Right hindlimb (tissue), 1 donor: ENCODE results near the gene KEAP1.
"Not testable (repeated sequence)": the region's sequence is repeated elsewhere in the genome, so short reads cannot be mapped to it uniquely, and the experiment has no call there.

ENCODE experiments used
- DNase-seq: peaks from one replicate; pipeline ENCODE4 v3.0.0-alpha.2; 2018

KEAP1 gene

GRCh38 chr19:10491472-10492047 lies 11.6 kb downstream of the KEAP1 start:
- no peak for DNase-seq

- no peak for DNase-seq
Measured at GRCh38 chr19:10486551-10486950, 16.6 kb downstream of the KEAP1 start.

GRCh38 chr19:10478903-10479384 lies 24.2 kb downstream of the KEAP1 start:
- peak; percentile 92 for DNase-seq

GRCh38 chr19:10478476-10478875 lies 24.7 kb downstream of the KEAP1 start:
- DNase-seq: no peak

DNA sequence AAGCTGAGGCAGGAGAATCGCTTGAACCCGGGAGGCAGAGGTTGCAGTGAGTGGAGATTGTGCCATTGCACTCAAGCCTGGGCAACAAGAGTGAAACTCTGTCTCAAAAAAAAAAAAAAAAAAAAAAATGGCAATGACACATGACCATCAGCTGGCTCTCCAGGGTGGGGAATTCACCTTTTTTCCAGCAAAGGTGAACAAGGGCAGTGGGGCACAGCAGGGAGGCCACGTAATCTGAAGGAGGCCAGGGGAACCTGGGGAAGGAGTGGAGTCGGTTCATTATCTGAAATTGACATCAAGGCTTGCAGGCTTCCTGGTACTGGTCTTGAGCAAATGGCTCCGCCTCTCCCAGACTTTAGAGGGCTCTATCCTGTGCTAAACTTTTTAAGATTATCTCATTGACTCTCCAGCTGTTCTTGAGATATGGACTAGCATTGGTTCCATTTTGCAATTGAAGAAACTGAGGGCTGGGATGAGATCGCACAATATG lies 28.1 kb downstream of the KEAP1 start:
- DNase-seq: no peak

DNA sequence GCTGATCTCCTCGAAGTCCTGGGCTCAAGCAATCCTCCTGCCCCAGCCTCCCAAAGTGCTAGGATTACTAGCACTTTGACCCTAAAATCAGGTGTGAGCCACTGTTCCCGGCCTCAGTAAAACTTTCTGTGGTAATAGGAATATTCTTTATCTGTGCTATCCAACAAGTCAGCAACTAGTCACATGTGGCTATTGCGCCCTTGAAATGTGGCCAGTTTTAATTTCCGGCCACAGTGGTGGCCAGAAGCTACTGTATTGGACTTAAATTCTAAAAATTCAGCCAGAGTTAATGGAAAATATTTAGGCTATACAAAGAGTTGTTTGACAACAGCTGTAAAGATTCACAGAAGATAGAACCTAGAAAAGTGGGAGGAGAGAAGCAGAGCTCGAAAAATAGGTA lies 30.0 kb downstream of the KEAP1 start:
- no peak for DNase-seq

- no peak for DNase-seq
Measured at GRCh38 chr19:10471909-10472308, 31.2 kb downstream of the KEAP1 start.

GRCh38 chr19:10468133-10468532 lies 35.0 kb downstream of the KEAP1 start:
- no peak for DNase-seq

GRCh38 chr19:10467104-10467706 lies 36.0 kb downstream of the KEAP1 start:
- DNase-seq: no peak

- no peak for DNase-seq
Measured at GRCh38 chr19:10464456-10464855, 38.7 kb downstream of the KEAP1 start.

- DNase-seq: no peak
Measured at GRCh38 chr19:10462557-10462956, 40.6 kb downstream of the KEAP1 start.

GRCh38 chr19:10462042-10462441 lies 41.1 kb downstream of the KEAP1 start:
- not testable (repeated sequence) for DNase-seq

DNA sequence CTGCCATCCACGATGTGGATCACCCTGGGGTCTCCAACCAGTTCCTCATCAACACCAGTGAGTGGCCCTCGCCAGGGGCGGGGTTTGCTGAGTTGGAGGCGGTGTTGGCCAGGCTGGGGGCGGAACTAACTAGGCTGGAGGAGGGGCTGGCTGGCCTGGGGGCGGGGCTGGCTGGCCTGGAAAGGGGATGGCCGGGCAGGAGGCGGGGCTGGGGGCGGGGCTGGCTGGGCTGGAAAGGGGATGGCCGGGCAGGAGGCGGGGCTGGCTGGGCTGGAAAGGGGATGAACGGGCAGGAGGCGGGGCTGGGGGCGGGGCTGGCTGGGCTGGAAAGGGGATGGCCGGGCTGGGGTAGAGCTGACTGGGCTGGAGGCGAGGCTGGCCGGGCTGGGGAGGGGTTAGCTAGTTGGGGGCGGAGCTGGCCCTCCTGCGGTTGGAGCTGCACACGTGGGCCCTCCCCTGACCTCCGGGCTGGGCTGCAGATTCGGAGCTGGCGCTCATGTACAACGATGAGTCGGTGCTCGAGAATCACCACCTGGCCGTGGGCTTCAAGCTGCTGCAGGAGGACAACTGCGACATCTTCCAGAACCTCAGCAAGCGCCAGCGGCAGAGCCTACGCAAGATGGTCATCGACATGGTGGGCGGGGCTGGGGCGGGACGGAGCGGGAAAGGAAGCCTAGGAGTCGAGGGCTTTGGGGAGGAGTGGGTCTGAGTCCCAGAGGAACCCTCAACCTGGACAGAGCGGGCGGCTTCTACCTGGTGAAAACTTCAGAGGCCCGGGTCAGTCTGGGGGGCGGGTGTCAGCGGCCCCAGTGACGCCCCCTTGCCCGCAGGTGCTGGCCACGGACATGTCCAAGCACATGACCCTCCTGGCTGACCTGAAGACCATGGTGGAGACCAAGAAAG lies 41.9 kb downstream of the KEAP1 start:
- peak; percentile 97 for DNase-seq

DNA sequence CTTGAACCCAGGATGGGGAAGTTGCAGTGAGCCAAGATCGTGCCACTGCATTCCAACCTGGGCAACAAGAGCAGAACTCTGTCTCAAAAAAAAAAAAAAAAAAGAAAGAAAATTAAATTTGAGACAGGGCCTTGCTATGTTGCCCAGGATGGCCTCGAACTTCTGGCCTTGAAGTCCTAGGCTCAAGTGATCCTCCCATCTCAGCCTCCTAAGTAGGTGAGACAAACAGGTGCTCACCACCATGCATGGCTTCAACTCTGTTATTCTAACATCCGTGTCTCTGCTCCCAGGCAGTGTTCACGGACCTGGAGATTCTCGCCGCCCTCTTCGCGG lies 42.5 kb downstream of the KEAP1 start:
- no peak for DNase-seq

- not testable (repeated sequence) for DNase-seq
Measured at GRCh38 chr19:10458733-10459132, 44.4 kb downstream of the KEAP1 start.

- no peak for DNase-seq
Measured at GRCh38 chr19:10454267-10454666, 48.9 kb downstream of the KEAP1 start.

DNA sequence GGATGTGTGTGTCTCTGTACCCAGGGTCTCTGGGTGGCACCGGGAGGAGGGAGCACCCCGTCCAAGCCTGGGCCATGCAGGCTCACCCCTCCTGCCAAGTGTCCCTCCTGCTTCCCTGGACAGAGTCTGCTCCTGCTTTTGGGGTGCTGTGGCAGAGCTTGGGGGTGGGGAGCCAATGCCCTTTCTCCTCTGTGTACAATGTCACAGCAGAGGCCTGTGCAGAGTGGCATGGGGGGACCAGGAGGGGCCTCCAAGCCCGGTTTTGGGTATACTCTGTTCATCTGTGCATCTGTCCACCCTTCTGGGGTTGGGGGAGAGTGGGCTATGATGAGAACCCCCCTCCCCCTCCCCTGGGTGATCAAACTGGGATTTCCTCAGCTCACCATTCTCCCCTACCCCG lies 49.3 kb downstream of the KEAP1 start:
- no peak for DNase-seq

DNA sequence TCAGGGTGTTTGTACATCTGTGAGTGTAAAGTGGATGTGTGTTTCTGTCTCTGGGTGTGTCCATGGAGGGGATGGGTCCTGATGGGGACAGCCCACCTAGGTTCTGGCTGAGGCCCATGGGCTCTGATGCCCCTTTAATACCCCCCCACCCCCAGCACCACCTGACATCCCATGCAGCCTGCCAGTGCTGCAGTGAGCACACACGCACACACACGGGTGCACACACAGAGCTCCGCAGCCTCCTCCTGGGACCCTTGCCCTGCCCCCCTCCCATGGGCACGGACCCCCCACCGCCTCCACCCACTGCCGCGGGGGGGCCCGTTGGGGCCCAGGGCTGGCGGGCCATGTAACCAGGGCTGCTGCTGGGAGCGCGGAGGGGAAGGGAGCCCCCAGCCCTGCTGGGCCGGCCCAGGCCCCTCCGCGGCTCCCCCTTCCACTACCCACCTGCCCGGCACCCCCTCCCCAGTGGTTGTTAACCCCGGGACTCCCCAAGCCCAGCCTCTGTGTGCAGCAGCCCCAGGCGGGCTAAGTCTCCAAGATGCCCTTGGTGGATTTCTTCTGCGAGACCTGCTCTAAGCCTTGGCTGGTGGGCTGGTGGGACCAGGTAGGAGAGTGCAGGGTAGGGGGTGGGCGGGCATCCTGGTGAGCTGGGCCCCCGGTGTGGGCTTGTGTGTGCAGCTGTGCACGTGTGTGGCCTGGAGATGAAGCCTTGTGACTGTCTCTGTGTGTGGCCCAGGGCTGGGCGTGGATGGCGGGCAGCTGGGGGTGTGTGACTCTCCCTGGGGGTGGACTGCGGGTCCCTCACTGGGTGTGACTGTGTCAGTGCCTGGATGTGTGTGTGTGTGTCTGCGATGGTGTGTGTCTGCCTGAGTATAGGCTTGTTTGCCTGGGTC lies 50.2 kb downstream of the KEAP1 start:
- DNase-seq: no peak

DNA sequence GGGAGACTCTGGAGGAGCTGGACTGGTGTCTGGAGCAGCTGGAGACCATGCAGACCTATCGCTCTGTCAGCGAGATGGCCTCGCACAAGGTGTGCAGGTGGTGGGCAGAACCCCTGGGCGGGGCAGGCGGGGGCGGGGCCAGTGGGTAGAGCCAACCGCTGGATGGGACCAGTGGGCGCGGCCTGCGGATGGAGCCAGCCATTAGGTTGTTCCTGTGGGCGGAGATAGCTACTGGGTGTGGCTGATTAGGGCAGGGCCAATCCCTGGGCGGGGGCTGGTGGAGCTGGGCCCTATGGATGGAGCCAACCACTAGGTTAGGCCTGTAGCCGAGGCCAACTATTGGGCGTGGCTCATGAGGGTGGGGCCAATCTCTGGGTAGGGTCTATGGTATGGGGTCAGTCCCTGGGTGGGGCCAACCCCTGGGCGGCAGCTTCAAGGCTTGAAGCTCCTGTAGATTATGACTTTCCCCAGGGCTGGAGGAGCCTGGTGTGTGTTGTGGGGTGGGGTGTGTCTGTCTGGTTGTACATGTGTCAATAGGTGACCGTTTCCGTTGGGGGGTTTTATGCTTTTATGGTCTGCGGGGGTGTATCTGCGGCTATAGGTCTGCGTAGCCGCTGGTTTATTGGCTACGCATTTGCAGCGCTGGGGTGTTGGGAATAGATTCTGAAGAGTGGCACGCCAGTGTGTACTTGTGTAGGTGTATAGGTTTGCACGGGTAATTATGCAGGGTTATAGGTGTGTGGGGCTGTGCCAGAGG lies 52.1 kb downstream of the KEAP1 start:
- DNase-seq: no peak

DNA sequence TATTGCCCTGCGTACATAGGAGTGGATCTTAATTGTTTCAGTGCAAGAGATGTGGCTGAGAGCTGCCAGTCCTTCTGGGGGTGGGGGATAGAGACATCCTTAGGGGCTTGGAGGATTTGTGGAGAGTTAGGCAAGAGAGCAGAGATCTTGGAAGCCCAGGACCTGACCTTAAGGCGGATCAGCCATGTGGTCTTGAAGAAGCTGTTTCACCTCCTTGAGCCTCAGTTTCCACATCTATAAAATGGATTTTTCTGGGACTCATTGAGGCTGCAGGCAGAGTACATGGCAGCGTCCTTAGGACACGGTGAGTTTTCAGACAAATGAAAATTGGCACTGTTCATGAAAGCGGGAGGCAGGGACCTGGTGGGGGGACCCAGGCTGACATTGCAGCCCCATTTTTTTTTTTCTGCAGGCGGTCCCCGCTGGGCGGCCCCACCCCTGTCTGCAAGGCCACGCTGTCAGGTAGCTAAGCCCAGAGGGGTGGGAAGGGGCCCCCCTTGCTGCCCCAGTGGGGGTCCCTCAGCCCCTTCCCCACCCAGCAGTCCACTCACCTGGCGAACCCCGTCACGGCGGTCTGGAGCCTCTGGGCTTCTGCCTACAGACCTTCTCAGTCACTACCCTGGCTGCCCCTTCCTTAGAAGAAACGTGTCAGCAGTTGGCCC lies 52.8 kb downstream of the KEAP1 start:
- no peak for DNase-seq

- no peak for DNase-seq
Measured at GRCh38 chr19:10449037-10449436, 54.1 kb downstream of the KEAP1 start.
